GM13976 (cell line): ENCODE data around the gene CDKN2C.

Experiments
- DNase-seq: peaks from one replicate; pipeline ENCODE4 v3.0.0; 2012; ENCODE audit warnings: low spot score
- CTCF ChIP-seq: IDR thresholded peaks from 2 replicates; pipeline ENCODE4 v1.5.1; 2012; ENCODE audit warnings: borderline replicate concordance, mild to moderate bottlenecking; ENCODE audit not compliant: insufficient read depth; ENCODE audit errors: extremely low read depth, missing control alignments, control extremely low read depth
- in situ Hi-C: fragments of 300-500 bp; cut with MboI; formaldehyde crosslinking; loops from one replicate; pipeline ENCODE4 v1.12.0; 2022; ENCODE audit warnings: low sequenced_read_pairs, mixed read lengths, inconsistent platforms; ENCODE audit not compliant: unreplicated experiment

The CDKN2C gene

GRCh38 chr1:50970931-50971582 lies 1.0 kb downstream of the CDKN2C start:
- no peak for TF ChIP-seq CTCF

GRCh38 chr1:50971748-50972305 lies 1.8 kb downstream of the CDKN2C start:
- in situ Hi-C loops: loop anchor here (25.0 kb wide), 1 partner anchor 565 kb away; no protein-coding TSS in a partner anchor
- TF ChIP-seq CTCF: no peak
- peak; percentile 28 for DNase-seq

More at GRCh38 chr1:50970931-50971582, 1.0 kb downstream of the CDKN2C start:
- in situ Hi-C loops: loop anchor here (25.0 kb wide), 1 partner anchor 566 kb away; no protein-coding TSS in a partner anchor
- DNase-seq: no peak

- TF ChIP-seq CTCF: no peak
- no peak for DNase-seq
- in situ Hi-C loops: loop anchor here (25.0 kb wide), 1 partner anchor 565 kb away; no protein-coding TSS in a partner anchor
Observed at GRCh38 chr1:50972766-50973165, 2.7 kb downstream of the CDKN2C start.

DNA sequence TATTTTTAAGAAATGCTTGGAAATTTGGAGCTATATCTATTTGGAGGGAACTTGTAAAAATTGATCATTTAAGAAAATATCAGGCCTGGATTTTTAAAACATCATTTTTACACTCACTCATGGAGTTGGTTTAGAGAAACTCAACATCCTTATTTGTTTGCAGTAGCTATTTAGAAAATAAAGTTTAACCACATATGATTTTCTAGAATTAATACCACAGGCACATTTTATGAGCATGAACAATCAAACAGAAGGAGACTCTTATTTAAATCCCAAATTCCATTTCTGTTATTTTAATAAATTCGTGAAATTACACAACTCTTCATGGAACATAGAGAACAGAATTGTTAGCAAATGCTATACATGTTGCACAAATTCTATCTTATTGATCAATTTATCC lies 3.2 kb downstream of the CDKN2C start:
- in situ Hi-C loops: loop anchor here (25.0 kb wide), 1 partner anchor 564 kb away; no protein-coding TSS in a partner anchor
- TF ChIP-seq CTCF: no peak
- DNase-seq: no peak

GRCh38 chr1:50973875-50974617 lies 4.0 kb downstream of the CDKN2C start:
- no peak for DNase-seq
- in situ Hi-C loops: loop anchor here (25.0 kb wide), 1 partner anchor 563 kb away; no protein-coding TSS in a partner anchor
- TF ChIP-seq CTCF: no peak

DNA sequence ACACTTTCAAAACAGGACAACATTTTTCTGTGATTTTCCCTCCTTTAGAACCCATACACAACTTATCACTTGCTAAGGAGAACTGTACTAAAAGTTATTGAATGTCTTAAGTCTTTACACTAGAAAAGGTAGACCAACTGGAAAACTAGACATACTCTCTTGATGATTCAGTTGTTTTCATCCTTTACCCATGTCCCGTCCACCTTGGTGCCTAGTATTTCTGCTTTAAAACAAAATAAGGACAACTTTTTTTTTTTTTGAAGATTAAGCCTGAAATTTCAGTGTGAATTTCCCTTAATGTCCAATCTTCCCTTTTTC lies 4.5 kb downstream of the CDKN2C start:
- TF ChIP-seq CTCF: no peak
- DNase-seq: no peak
- in situ Hi-C loops: loop anchor here (25.0 kb wide), 1 partner anchor 563 kb away; no protein-coding TSS in a partner anchor
